Keratinocyte (primary cell): ENCODE measurements around the gene ADIPOR2. TPM values are rescaled to one million over a fixed set of nuclear protein-coding genes. Genes with fewer than 3 reads are reported as not detected.

Experiments used
- DNase-seq: peaks from one replicate; pipeline ENCODE4 v3.0.0-alpha.2; 2011; ENCODE audit warnings: low read depth, missing footprints, low spot score
- FAIRE-seq: peaks from 2 replicates; lab custom pipeline; 2011; peaks lifted over from hg19 to GRCh38; lab: Jason Lieb, UNC
- H2AFZ ChIP-seq: 2 replicates; pipeline ENCODE4 v1.6.0; 2012; ENCODE audit warnings: low read length, control low read depth, inconsistent platforms; ENCODE audit not compliant: control insufficient read depth
- H3K27ac ChIP-seq: 2 replicates; pipeline ENCODE4 v1.5.1; 2011; ENCODE audit warnings: low read length; ENCODE audit not compliant: control insufficient read depth, insufficient read depth
- H3K27me3 ChIP-seq: 3 replicates; pipeline ENCODE4 v1.6.0; 2011; ENCODE audit warnings: low read length; ENCODE audit not compliant: control insufficient read depth, insufficient read depth; ENCODE audit errors: extremely low read depth
- H3K36me3 ChIP-seq, 2 experiments: 2 replicates in 1 of 2; 3 replicates in 1 of 2; pipeline ENCODE4 v1.5.1; 2011; ENCODE audit warnings: low read length in 2 of 2, mild to moderate bottlenecking in 1 of 2; ENCODE audit not compliant: control insufficient read depth in 2 of 2, insufficient read depth in 2 of 2; ENCODE audit errors: extremely low read depth in 1 of 2
- H3K4me1 ChIP-seq: 3 replicates; pipeline ENCODE4 v1.5.1; 2011; ENCODE audit warnings: low read length; ENCODE audit not compliant: control insufficient read depth, insufficient read depth; ENCODE audit errors: extremely low read depth
- H3K4me2 ChIP-seq: 3 replicates; pipeline ENCODE4 v1.6.0; 2011; ENCODE audit warnings: low read depth, low read length; ENCODE audit not compliant: control insufficient read depth, insufficient read depth; ENCODE audit errors: extremely low read depth
- H3K4me3 ChIP-seq, 3 experiments: fragments of 200-600 bp in 1 of 3; sonication (generic) in 1 of 3; 2 replicates in 2 of 3; 3 replicates in 1 of 3; pipeline ENCODE4 v1.5.1; 2011 to 2016; ENCODE audit warnings: low read length in 3 of 3, mild to moderate bottlenecking in 3 of 3, control low read depth in 2 of 3, inconsistent platforms in 1 of 3, low read depth in 1 of 3, mixed read lengths in 1 of 3, mixed run types in 1 of 3, moderate library complexity in 1 of 3; ENCODE audit not compliant: control insufficient read depth in 2 of 3, insufficient read depth in 2 of 3; ENCODE audit errors: extremely low read depth in 1 of 3
- H3K79me2 ChIP-seq: 2 replicates; pipeline ENCODE4 v1.6.0; 2012; ENCODE audit warnings: low read length; ENCODE audit not compliant: control insufficient read depth, insufficient read depth
- H3K9ac ChIP-seq: 3 replicates; pipeline ENCODE4 v1.6.0; 2011; ENCODE audit warnings: low read length; ENCODE audit not compliant: control insufficient read depth, insufficient read depth; ENCODE audit errors: extremely low read depth
- H3K9me1 ChIP-seq: 3 replicates; pipeline ENCODE4 v1.6.0; 2011; ENCODE audit warnings: low read length; ENCODE audit not compliant: control insufficient read depth, insufficient read depth; ENCODE audit errors: extremely low read depth
- H3K9me3 ChIP-seq: 2 replicates; pipeline ENCODE4 v1.5.1; 2012; ENCODE audit warnings: low read depth, low read length; ENCODE audit not compliant: control insufficient read depth
- H4K20me1 ChIP-seq: 3 replicates; pipeline ENCODE4 v1.6.0; 2011; ENCODE audit warnings: low read length; ENCODE audit not compliant: control insufficient read depth, insufficient read depth; ENCODE audit errors: extremely low read depth
- CTCF ChIP-seq, 3 experiments: IDR thresholded peaks in 1 of 3; conservative IDR thresholded peaks in 1 of 3; optimal IDR thresholded peaks in 1 of 3; 2 replicates in 2 of 3; 3 replicates in 1 of 3; pipeline versions ENCODE3 to v1.5.1; 2011; ENCODE audit warnings: low read length in 3 of 3, mild to moderate bottlenecking in 3 of 3, moderate library complexity in 2 of 3, control low read depth in 1 of 3, inconsistent platforms in 1 of 3; ENCODE audit not compliant: insufficient read depth in 2 of 3; ENCODE audit errors: extremely low read depth in 1 of 3
- EZH2 ChIP-seq: IDR thresholded peaks from one replicate; pipeline ENCODE4 v1.6.1; 2012; ENCODE audit warnings: inconsistent platforms, mild to moderate bottlenecking, low read length, moderate library complexity
- dilution Hi-C: fragments of 300-500 bp; cut with MboI; formaldehyde crosslinking; loops from one replicate; pipeline ENCODE4 v1.7.0; 2020; ENCODE audit warnings: low sequenced_read_pairs; ENCODE audit not compliant: extremely low pct_ligation_motif_present
- polyA plus RNA-seq, 5 experiments: library from polyadenylated mRNA; depleted of rRNA in 3 of 5; stranded (reverse) in 3 of 5; stranded (forward) in 1 of 5; unstranded in 1 of 5; fragments of >200 nt; gene quantifications; 1 replicate in 1 of 5; 2 replicates in 3 of 5; 3 replicates in 1 of 5; pipeline versions ENCODE4 v1.2.1 to v1.2.3, GENCODE V29; 2011 to 2012; ENCODE audit warnings: missing spikeins in 2 of 5, low read depth in 1 of 5, low replicate concordance in 1 of 5

Gene ADIPOR2
- polyA plus RNA-seq, 1 donor (not counting 4 experiments of a cell fraction or from before 2014, with no cell fraction given): 59.4 TPM

GRCh38 chr12:1821805-1822204 lies 130.9 kb downstream of the ADIPOR2 start:
- H3K36me3 ChIP-seq: no peaks in the 10 kb centered on the region
- H3K4me3 ChIP-seq: no peak overlapping the region
- no peaks in the 10 kb centered on the region for H3K9me1 ChIP-seq
- H3K79me2 ChIP-seq: no peaks in the 10 kb centered on the region
- no peaks in the 10 kb centered on the region for H3K9me3 ChIP-seq
- FAIRE-seq (no peak), DNase-seq (no peak)
- H3K9ac ChIP-seq: no peak overlapping the region
- dilution Hi-C loops: no loop called here
- no peak overlapping the region for H3K4me2 ChIP-seq
- TF ChIP-seq CTCF (optimal IDR thresholded peaks at IDR 0.05 in 1 of 3, IDR thresholded peaks at IDR 0.05 in 1 of 3, conservative IDR thresholded peaks at IDR 0.05 in 1 of 3; ENCODE audit: extremely low read depth in 1 of 3, insufficient read depth in 2 of 3, low read length in 3 of 3): no peak
- TF ChIP-seq EZH2: peak; percentile 54
- H3K27me3 ChIP-seq: peaks cover 56% of the 10 kb centered on the region
- H2AFZ ChIP-seq: no peak overlapping the region
- H4K20me1 ChIP-seq: no peaks in the 10 kb centered on the region
- H3K4me1 ChIP-seq: no peaks in the 10 kb centered on the region
- no peak overlapping the region for H3K27ac ChIP-seq

- dilution Hi-C loops: no loop called here
- no peaks in the 10 kb centered on the region for H3K9me1 ChIP-seq
- TF ChIP-seq EZH2: no peak
- TF ChIP-seq CTCF (optimal IDR thresholded peaks at IDR 0.05 in 1 of 3, IDR thresholded peaks at IDR 0.05 in 1 of 3, conservative IDR thresholded peaks at IDR 0.05 in 1 of 3; ENCODE audit: extremely low read depth in 1 of 3, insufficient read depth in 2 of 3, low read length in 3 of 3): no peak
- H3K79me2 ChIP-seq: no peaks in the 10 kb centered on the region
- no peaks in the 10 kb centered on the region for H3K36me3 ChIP-seq
- no peaks in the 10 kb centered on the region for H3K9me3 ChIP-seq
- no peaks in the 10 kb centered on the region for H4K20me1 ChIP-seq
- H3K27me3 ChIP-seq: peaks cover 56% of the 10 kb centered on the region
- no peak for FAIRE-seq
- no peaks in the 10 kb centered on the region for H3K4me1 ChIP-seq
- no peak overlapping the region for H2AFZ ChIP-seq
- no peak overlapping the region for H3K9ac ChIP-seq
- H3K4me2 ChIP-seq: no peak overlapping the region
- no peak for DNase-seq
- H3K4me3 ChIP-seq: no peak overlapping the region
- H3K27ac ChIP-seq: no peak overlapping the region
Observed at GRCh38 chr12:1822699-1823098, 131.8 kb downstream of the ADIPOR2 start.
